Endothelial cell of umbilical vein (primary cell): ENCODE data around the gene WNT4. TPM values are rescaled to one million over a fixed set of nuclear protein-coding genes. Genes with fewer than 3 reads are reported as not detected.

ENCODE experiments used
- BruUV-seq: library from RNA; stranded (reverse); fragments of 400-500 nt; replicated peaks from 2 replicates; lab custom pipeline; 2021; lab: Mats Ljungman, UMichigan
- CTCF ChIA-PET: fragments of 300-600, 350-600 bp; sonication (Branson Sonifier 250); formaldehyde crosslinking; loops from one replicate; lab custom pipeline; 2021; ENCODE audit warnings: antibody characterized with exemption, inconsistent platforms; lab: Charles Lee
- POLR2A ChIA-PET: fragments of 300-600, 350-600 bp; sonication (Branson Sonifier 250); formaldehyde crosslinking; loops from one replicate; lab custom pipeline; 2021; ENCODE audit warnings: antibody characterized with exemption, inconsistent platforms; lab: Charles Lee
- DNase-seq: peaks from one replicate; pipeline ENCODE4 v3.0.0-alpha.2; 2011; ENCODE audit warnings: low read depth, low spot score
- FAIRE-seq: peaks from 2 replicates; lab custom pipeline; 2011; peaks lifted over from hg19 to GRCh38; lab: Jason Lieb, UNC
- H2AFZ ChIP-seq: 2 replicates; pipeline ENCODE4 v1.6.0; 2012; ENCODE audit warnings: low read depth, low read length, control low read depth, inconsistent platforms
- H3K27ac ChIP-seq: 2 replicates; pipeline ENCODE4 v1.5.1; 2011; ENCODE audit warnings: low read depth, mild to moderate bottlenecking, control low read depth, low read length, moderate library complexity; ENCODE audit not compliant: insufficient read depth
- H3K27me3 ChIP-seq, 2 experiments: 2 replicates each; pipeline versions ENCODE4 v1.6.0 to v1.6.1; 2011; ENCODE audit warnings: low read length in 2 of 2, mixed read lengths in 1 of 2; ENCODE audit not compliant: control insufficient read depth in 2 of 2, insufficient read depth in 2 of 2
- H3K36me3 ChIP-seq, 2 experiments: 2 replicates in 1 of 2; 3 replicates in 1 of 2; pipeline ENCODE4 v1.5.1; 2011; ENCODE audit warnings: low read length in 2 of 2, mild to moderate bottlenecking in 1 of 2, moderate library complexity in 1 of 2; ENCODE audit not compliant: control insufficient read depth in 2 of 2, insufficient read depth in 2 of 2; ENCODE audit errors: extremely low read depth in 1 of 2
- H3K4me1 ChIP-seq: 3 replicates; pipeline ENCODE4 v1.5.1; 2011; ENCODE audit warnings: mild to moderate bottlenecking, low read length; ENCODE audit not compliant: control insufficient read depth, insufficient read depth; ENCODE audit errors: extremely low read depth
- H3K4me2 ChIP-seq: 2 replicates; pipeline ENCODE4 v1.6.1; 2011; ENCODE audit warnings: low read length, control low read depth, mixed read lengths; ENCODE audit not compliant: insufficient read depth
- H3K4me3 ChIP-seq, 3 experiments: fragments of 200-600 bp in 1 of 3; sonication (generic), shearing (Covaris generic) in 1 of 3; replicated peaks in 1 of 3; 2 replicates each; pipeline ENCODE4 v1.5.1; 2011 to 2016; ENCODE audit warnings: control low read depth in 3 of 3, low read length in 3 of 3, mild to moderate bottlenecking in 2 of 3, inconsistent platforms in 1 of 3, low read depth in 1 of 3, moderate library complexity in 1 of 3; ENCODE audit not compliant: insufficient read depth in 1 of 3
- H3K79me2 ChIP-seq: 2 replicates; pipeline ENCODE4 v1.6.0; 2012; ENCODE audit warnings: low read length, inconsistent platforms; ENCODE audit not compliant: control insufficient read depth, insufficient read depth
- H3K9ac ChIP-seq: replicated peaks from 2 replicates; pipeline ENCODE3; 2011; ENCODE audit warnings: low read length, control low read depth; ENCODE audit not compliant: insufficient read depth; ENCODE audit errors: extremely low read depth
- H3K9me1 ChIP-seq: replicated peaks from 3 replicates; pipeline ENCODE4 v1.6.0; 2011; ENCODE audit warnings: mild to moderate bottlenecking, low read length; ENCODE audit not compliant: control insufficient read depth, insufficient read depth; ENCODE audit errors: extremely low read depth
- H3K9me3 ChIP-seq: replicated peaks from 2 replicates; pipeline ENCODE4 v1.5.1; 2012; ENCODE audit warnings: low read length, inconsistent platforms; ENCODE audit not compliant: control insufficient read depth, insufficient read depth
- H4K20me1 ChIP-seq: replicated peaks from 2 replicates; pipeline ENCODE3; 2011; ENCODE audit warnings: mild to moderate bottlenecking, low read length; ENCODE audit not compliant: control insufficient read depth, insufficient read depth; ENCODE audit errors: extremely low read depth
- CTCF ChIP-seq, 2 donors: IDR thresholded peaks; 1 replicate in 1 of 2; 2 replicates in 1 of 2; pipeline ENCODE4 v1.5.1; 2011; ENCODE audit warnings: low read length in 2 of 2, mild to moderate bottlenecking in 2 of 2, moderate library complexity in 2 of 2, control low read depth in 1 of 2, inconsistent platforms in 1 of 2, low read depth in 1 of 2; ENCODE audit not compliant: insufficient read depth in 1 of 2; ENCODE audit errors: extremely low read depth in 1 of 2
- EZH2 ChIP-seq: IDR thresholded peaks from 2 replicates; pipeline ENCODE4 v1.6.1; 2012; ENCODE audit warnings: borderline replicate concordance, low read depth, mild to moderate bottlenecking, moderate library complexity, low read length, inconsistent platforms; ENCODE audit not compliant: severe bottlenecking
- FOS ChIP-seq: IDR thresholded peaks from 2 replicates; pipeline ENCODE4 v1.6.1; 2011; ENCODE audit warnings: mild to moderate bottlenecking, low read length, moderate library complexity, borderline replicate concordance; ENCODE audit not compliant: insufficient read depth
- GATA2 ChIP-seq: IDR thresholded peaks from 2 replicates; pipeline ENCODE4 v1.7.0; 2011; ENCODE audit warnings: low read depth, mild to moderate bottlenecking, moderate library complexity, mixed read lengths, low read length; ENCODE audit not compliant: insufficient read length, insufficient read depth
- JUN ChIP-seq: IDR thresholded peaks from 2 replicates; pipeline ENCODE4 v1.6.1; 2011; ENCODE audit warnings: borderline replicate concordance, low read depth; ENCODE audit not compliant: insufficient read length, insufficient read depth
- MAX ChIP-seq: IDR thresholded peaks from 2 replicates; pipeline ENCODE4 v1.6.1; 2011; ENCODE audit not compliant: insufficient read depth, insufficient read length
- MYC ChIP-seq: IDR thresholded peaks from one replicate; pipeline ENCODE4 v1.6.1; 2011; ENCODE audit warnings: mild to moderate bottlenecking, low read depth, low read length
- POLR2A ChIP-seq: IDR thresholded peaks from 2 replicates; pipeline ENCODE4 v1.6.1; 2012; ENCODE audit warnings: low read depth, mild to moderate bottlenecking, control low read depth, low read length
- POLR2AphosphoS5 ChIP-seq: IDR thresholded peaks from 2 replicates; pipeline ENCODE4 v1.6.1; 2012; ENCODE audit warnings: low read depth, mild to moderate bottlenecking, control low read depth, low read length, moderate library complexity; ENCODE audit not compliant: insufficient read depth
- dilution Hi-C: fragments of 300-500 bp; cut with MboI; formaldehyde crosslinking; loops from one replicate; pipeline ENCODE4 v1.15.0; 2019; ENCODE audit warnings: low sequenced_read_pairs; ENCODE audit not compliant: extremely low pct_ligation_motif_present
- intact Hi-C: fragments of 100-400 bp; cut with micrococcal nuclease; formaldehyde crosslinking; loops from one replicate; pipeline ENCODE4 v1.10.0; 2022
- polyA plus RNA-seq, 4 experiments: library from polyadenylated mRNA; depleted of rRNA in 3 of 4; stranded (reverse) in 3 of 4; unstranded in 1 of 4; fragments of >200 nt; gene quantifications; 2 replicates each; pipeline versions ENCODE4 v1.2.1 to v1.2.3, GENCODE V29; 2011 to 2012; ENCODE audit warnings: missing spikeins in 1 of 4
- total RNA-seq: library from RNA; stranded (reverse); gene quantifications from 2 replicates; pipeline ENCODE4 v1.2.3, GENCODE V29; 2021

Gene WNT4
- total and polyA plus RNA-seq, 2 donors (not counting 3 experiments of a cell fraction or from before 2014, with no cell fraction given) = 0.06 TPM; not detected in 1

GRCh38 chr1:22077728-22078127, 65.2 kb downstream of the WNT4 start:
- intact Hi-C loops (no loop called here), dilution Hi-C loops (no loop called here)
- ChIA-PET CTCF (interaction anchor here (1.8 kb wide), 1 partner anchor 11 kb away, joined by 6 read pairs; no protein-coding TSS in a partner anchor), POLR2A (no interaction called here)
- H4K20me1 ChIP-seq = peaks cover 42% of the 10 kb centered on the region
- TF ChIP-seq MYC = no peak
- TF ChIP-seq MAX = no peak
- no peak for TF ChIP-seq POLR2AphosphoS5
- TF ChIP-seq POLR2A = no peak
- no peak for TF ChIP-seq FOS
- TF ChIP-seq EZH2 = no peak
- no peak for TF ChIP-seq CTCF (IDR thresholded peaks at IDR 0.05; ENCODE audit: extremely low read depth in 1 of 2, insufficient read depth in 1 of 2, low read depth in 1 of 2, low read length in 2 of 2)
- TF ChIP-seq JUN = no peak
- no peak for TF ChIP-seq GATA2
- BruUV-seq = no TSS peak
- no peak overlapping the region for H3K9ac ChIP-seq
- no peak for FAIRE-seq
- no peak overlapping the region for H3K27ac ChIP-seq
- peaks cover 14% of the 10 kb centered on the region for H3K4me1 ChIP-seq
- no peak overlapping the region for H3K4me3 ChIP-seq
- H3K4me2 ChIP-seq = no peak overlapping the region
- peaks cover 7 to 18% of the 10 kb centered on the region in 2 experiments for H3K36me3 ChIP-seq
- no peaks in the 10 kb centered on the region for H3K9me1 ChIP-seq
- no peaks in the 10 kb centered on the region for H3K9me3 ChIP-seq
- peaks cover 97% of the 10 kb centered on the region for H3K79me2 ChIP-seq
- H3K27me3 ChIP-seq = no peaks in the 10 kb centered on the region
- no peak overlapping the region for H2AFZ ChIP-seq
- DNase-seq = no peak
